ENCODE measurements around the gene CA6.

The CA6 gene

DNA sequence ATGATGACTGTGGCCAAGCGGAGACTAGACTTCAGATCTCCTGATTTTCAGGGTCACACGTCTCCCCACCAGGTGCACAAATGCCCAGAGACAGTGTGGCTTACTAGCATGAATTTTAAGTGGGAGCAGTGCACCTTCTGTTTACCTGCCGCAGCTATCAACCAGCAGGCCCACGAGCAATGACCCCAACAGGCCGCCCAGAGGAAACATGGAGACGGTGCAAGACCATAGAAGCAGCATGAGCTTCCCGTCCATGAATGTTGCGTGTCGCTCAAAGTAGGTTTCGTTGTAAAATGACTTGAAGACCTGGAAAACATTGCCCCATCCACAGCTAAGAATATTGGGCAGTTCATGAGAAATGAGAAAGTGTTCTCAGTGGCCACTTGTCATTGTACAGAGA lies 77.1 kb downstream of the CA6 start:
- no peak for FAIRE-seq
- TF ChIP-seq POLR2A (IDR thresholded peaks at IDR 0.05; ENCODE audit: low read depth, low read length): no peak
- no peak for TF ChIP-seq TAF1 (IDR thresholded peaks at IDR 0.05; ENCODE audit: low read depth, low read length)
- no peak for TF ChIP-seq SPI1 (IDR thresholded peaks at IDR 0.05; ENCODE audit: low read depth, low read length)
- TF ChIP-seq POU2F2 (IDR thresholded peaks at IDR 0.05; ENCODE audit: low read depth, low read length): no peak
- no peak for TF ChIP-seq POLR2AphosphoS5 (IDR thresholded peaks at IDR 0.05; ENCODE audit: low read depth, low read length)
- no peak for TF ChIP-seq PAX5 (IDR thresholded peaks at IDR 0.05; ENCODE audit: insufficient read depth, low read length, severe bottlenecking)
- DNase-seq (ENCODE audit: insufficient read length, low spot score): no peak
